NCI-H2171 treated with DMSO at 0.1 percent for 48 hours (cell line): Measurements from ENCODE around the gene THBS1.

Experiments used
- DNase-seq: peaks from one replicate; lab custom pipeline; 2025; lab: John Stamatoyannopoulos, UW

THBS1 gene

DNA sequence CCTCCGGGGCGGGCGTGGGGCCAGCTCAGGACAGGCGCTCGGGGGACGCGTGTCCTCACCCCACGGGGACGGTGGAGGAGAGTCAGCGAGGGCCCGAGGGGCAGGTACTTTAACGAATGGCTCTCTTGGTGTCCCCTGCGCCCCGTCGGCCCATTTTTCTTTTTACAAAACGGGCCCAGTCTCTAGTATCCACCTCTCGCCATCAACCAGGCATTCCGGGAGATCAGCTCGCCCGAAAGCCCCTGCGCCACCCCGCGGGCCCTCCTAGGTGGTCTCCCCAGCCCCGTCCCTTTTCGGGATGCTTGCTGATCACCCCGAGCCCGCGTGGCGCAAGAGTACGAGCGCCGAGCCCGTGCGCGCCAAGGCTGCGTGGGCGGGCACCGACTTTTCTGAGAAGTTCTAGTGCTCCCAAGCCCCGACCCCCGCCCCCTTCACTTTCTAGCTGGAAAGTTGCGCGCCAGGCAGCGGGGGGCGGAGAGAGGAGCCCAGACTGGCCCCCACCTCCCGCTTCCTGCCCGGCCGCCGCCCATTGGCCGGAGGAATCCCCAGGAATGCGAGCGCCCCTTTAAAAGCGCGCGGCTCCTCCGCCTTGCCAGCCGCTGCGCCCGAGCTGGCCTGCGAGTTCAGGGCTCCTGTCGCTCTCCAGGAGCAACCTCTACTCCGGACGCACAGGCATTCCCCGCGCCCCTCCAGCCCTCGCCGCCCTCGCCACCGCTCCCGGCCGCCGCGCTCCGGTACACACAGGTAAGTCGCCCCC is at the start of gene THBS1:
TSS of gene THBS1 (plus strand) at position 595 of the 757 bp plus-strand sequence. CDS start 779 bp downstream, outside the sequence.
- peak; percentile 43 for DNase-seq

DNA sequence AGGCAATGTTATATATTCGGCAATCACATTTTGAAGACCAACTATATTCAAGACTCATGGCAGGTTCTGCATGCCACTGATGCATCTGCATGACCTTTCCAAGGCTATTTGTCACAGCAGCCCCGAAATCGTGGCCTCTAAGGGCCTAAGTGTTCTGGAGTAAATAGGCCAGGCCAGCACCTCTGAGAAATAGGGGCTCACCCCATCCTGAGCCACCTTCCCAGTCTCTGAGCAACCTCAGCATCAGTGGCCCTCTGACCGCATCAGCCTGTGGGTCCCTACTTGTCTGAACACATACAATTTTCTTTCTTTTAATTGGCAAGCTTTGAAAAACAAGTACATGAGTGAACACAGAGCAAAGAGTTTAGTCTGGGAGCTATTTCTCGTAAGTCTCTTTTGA is 45.9 kb upstream of the THBS1 start:
- no peak for DNase-seq

DNA sequence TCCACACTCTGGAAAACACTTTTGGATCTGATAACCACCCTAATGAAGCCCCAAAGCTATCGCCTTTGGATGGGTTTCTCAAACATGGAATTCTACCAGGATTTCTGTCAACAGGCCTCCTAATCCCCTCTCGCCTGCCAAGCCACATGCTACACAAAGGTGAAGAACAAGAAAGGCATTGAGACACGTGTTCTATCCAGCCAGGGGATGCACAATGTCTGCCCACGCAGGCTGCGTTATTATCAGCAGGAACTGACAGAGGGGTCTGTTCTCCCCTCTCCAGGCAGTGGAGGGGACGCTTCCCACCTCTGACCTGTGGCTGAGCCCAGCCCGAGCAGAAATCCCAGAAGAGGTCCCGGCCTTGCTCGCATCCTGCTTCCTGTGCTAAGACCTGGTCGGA is 45.4 kb upstream of the THBS1 start:
- no peak for DNase-seq

DNA sequence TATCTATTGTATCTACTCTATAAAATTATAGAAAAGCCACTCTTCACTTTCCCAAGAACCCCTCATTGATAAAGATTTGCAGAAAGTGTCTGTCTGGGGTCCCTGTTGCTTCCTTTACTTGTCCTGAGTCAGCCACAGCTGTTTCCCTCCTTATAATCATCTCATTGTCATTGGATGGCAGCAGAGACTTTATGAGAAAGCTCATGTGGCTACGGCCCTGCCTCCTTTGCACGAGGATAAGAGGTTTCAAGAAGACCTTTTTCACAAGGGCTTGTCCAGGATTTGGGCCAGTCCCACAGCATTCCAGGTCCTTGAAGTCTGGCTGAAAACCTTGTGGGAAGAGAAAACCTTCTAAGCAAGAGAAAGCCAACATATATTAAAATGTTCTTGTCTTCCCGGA is 41.9 kb upstream of the THBS1 start:
- no peak for DNase-seq

DNA sequence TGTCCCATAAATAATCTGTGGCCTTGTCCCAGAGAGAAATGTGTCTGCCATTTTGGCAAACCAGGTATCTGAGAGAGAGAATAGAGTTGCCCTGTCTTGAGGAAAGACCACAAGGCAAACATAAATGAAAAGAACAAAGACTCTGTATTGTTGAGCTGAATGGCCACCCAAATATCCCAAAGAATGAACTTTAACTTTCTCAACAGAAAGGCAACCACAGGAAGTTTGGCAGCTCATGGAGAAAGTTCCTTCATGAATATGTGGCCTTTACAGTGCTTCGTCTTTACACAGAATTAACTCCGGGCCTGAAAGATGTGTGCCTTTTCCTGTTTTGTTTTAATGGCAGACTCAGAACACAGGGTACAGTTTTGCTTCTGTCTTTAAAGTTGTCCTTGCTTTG is 41.4 kb upstream of the THBS1 start:
- DNase-seq: no peak

DNA sequence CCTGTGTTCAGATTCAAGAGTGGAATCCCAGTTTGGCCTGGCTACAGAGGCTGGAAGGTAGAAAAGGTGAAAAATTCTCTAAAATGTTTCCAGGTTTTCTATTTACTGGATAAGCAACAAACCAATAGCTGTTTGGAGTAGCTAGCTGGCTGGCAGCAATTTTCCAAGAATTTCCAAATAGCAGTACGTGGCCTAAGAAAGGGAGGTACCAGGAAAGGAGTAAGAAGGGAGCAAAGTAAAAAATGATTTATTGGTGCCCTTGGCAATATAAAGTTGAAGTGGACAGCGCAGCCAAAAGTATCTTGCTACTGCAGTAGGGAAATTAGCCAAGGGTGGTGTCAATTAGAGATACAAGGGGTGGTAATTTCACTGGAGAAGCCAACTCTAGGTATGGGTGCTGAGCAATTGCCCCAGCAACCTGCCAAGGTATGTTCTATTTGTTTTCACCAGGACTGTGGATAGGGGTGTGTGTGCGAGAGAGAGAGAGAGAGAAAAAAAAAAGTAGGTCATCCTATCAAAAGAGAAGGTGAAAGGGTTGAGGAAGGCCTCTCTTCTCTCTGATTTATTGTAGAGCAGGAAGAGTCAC is 40.8 kb upstream of the THBS1 start:
- no peak for DNase-seq

DNA sequence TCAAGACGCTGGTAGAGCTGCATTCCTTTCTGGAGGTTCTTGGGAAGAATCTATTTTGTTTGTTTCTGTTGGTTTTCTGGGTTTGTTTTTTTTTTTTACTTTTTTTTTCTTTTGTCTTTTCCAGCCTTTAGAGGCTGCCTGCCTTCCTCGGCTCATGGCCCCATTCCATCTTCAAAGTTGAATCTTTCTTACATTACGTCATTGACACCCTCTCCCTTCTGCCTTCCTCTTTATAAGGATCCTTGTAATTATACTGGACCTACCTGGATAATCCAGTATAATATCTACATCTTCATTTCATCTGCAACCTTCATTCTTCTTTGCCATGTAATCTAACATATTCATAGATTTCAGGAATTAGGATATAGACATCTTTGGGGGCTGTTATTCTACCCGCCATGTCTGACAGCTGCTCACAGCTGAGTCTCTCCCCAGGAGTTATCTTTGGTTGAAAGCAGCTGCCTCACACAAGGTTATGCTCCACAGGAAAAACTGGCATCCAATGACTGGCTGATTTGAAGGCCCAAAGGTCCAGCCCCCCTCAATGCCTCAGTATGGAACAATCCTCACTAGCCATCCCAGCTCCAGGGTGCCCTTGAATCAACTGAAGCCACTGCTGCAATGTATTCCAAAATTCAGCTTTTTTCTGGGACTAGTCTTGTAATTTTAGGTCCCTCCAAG is 38.4 kb upstream of the THBS1 start:
- no peak for DNase-seq

DNA sequence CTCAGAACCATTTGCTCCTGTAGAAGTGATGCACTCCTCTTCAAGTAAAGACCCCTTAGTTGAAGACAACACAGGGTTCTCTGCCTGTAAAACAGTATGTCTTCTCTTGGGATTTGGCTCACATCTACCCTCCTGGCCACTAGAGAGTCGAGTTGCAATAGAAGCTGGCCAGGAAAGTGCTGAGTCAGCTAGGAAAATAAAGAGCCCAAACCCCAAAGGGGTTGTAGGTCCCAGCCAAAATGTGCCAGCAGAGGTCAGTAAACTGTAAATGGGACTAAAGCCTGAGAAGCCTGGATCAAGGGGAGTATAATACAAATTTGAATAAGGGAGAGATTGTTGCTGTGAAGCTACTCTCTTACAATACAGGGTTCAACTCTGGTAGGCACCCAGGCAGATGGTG is 37.2 kb upstream of the THBS1 start:
- no peak for DNase-seq

DNA sequence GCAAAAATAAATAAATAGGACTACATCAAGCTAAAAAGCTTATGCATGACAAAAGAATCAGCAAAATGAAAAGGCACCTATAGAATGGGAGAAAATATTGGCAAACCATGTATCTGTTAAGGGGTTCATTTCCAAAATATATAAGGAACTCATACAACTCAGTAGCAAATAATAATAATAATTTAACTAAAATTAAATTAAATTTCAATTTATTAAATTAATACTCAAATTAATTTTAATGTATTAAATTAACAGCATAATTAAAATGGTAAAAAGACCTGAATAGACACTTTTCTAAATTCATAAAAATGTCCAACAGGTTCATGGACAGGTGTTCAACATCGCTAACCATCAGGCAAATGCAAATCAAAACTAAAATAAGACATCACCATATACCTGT is 34.0 kb upstream of the THBS1 start:
- DNase-seq: no peak

DNA sequence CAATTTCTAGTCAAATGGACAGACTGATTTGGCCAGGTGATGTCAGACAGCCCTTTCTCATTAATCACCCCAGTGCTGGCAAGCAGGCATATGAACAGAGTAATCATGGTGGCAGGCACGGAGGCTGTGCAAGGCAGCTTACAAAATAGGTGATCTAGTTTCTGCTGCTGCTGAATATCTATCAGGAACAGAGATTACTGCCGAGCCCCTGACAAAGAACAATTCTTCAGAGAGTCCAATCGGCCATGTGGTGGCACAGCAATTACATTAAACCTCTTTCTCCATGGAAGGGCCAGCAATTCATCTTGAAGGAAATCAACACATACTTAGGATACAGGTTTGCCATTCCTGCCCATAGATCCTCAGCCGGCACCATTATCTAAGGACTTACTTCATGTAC is 32.3 kb upstream of the THBS1 start:
- no peak for DNase-seq

DNA sequence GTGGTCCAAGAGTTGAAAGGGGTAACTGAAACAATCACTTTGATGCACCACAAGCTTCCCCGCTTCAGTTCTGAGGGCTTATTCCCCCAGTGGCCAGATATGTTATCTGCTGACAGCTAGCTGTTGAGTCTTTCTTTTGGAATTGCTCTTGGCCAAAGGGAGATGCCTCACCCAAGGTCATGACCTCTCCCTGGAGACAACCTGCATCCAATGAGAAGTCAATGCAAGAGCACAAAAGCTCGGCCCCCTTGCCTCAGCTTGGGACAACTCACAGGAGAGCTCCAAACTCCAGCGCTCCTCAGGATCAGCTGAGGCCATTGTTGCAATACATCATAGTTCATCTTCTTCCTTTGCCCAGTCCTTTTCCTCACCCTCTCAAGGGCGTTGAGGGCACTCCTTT is 31.0 kb upstream of the THBS1 start:
- no peak for DNase-seq

DNA sequence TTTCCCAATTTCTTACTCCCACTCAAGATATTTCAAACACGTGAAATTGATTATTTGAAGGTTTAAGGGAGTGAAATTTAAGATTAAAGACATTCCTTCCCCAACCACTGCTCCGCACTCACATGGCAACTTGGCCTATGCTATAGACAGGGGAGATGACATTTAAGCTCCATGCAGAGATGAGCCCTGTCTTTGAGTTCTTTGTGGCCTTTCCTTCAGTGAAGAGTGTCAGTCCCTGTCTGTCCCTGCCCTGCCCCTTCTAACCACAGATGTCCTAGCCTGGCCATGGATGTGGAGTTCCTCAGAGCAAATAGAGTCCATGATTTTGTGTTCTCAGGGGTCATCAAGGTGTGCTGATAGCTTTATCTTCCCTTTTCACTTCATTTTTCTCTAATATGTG is 29.4 kb upstream of the THBS1 start:
- no peak for DNase-seq

DNA sequence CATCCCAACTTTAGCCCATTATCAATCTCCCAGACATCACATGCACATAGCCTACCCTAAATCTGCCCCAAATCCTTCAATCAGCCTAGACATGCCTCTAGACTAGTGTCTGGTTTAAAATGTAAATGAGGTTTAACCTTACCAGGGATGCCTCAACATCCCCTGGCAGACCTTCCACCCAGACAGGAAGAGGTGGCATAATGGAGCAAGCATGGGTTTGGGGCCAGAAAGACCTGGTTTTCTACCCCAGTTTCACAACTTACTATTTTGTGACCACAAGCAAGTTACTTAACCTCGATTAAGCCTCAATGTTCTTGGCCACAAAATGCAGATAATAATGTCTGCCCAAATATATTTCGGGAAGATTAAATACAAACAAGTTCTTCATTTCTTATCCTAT is 28.3 kb upstream of the THBS1 start:
- no peak for DNase-seq

DNA sequence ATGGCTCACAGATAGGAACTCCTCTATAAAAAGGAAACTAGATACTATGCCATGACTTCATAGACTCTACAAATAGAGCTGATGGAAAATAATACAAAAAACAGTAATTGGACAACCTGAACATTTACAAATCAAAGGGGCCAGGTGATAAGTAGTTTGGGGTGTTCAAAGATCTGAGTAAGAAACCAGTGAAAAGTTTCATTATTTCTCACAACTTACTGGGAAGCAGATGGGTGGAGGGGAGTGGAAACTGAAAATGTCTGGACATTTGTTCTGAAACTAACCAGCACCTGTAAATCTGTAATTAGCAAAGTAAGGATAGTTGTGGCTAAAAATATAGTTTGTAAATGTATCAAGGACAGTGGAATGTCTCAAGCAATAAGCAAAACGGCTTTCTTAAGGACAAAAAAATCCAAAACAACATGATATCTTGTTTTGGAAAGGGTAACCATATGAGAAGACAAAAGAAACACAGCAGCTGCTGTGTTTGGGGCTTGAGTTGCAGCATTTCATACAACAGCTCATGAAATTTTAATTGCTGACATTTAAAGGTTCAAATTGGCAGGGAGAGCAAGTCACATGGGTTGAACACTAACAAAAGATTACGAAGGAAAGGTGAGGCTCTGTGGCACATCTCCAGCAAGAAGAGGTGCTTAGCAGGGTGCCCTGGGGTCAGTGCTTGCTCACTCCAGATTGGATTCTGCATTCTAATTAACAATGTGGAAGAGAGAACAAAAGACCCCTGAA is 26.8 kb upstream of the THBS1 start:
- peak; percentile 83 for DNase-seq

DNA sequence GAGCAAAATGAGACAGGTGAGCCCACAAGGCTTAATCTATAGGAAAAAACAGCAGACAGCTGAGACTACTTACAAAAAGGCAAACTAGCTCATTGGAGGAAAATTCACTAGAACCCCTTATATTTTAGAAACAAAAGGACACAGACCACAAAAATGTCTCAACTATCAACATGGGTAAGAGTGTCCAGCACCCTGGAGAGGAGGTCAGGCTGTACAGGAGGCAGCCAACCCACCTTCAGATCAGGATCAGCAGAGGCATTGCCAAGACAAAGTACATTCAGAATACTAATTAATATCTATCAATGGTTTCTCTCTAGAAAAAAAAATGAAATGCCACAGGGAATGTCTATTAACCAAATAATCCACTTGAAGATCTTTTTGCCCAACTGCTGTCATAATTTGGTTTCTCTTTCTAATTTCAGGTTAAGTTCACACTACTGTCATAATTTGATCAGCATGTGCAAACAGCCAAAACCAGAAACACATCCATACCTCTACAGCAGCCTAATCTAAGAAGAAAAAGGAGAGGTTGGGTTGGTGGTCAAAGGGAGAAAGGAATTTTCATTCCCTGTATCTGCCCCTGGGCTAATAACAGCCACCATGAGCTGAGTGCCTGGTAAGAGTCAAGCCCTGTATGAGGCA is 26.0 kb upstream of the THBS1 start:
- DNase-seq: no peak

DNA sequence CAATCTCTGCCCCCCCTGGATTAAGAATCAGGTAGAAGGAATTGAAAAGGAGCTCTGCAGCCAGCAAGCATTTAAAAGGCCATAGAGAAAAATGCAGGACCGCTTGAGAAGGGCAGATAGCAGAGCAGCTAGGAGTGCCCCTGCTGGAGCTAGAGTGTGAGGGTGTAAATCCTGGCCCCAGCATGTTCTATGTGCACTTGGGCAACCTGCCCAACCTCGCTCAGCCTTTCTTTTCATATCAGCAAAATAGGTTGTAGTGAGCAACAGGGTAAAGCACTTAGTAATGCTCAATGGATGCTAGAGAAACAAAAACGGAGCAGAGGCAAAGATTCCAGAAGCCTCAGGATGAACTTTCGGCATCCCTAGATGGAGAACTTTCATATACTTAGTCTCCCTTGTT is 25.0 kb upstream of the THBS1 start:
- peak; percentile 75 for DNase-seq

DNA sequence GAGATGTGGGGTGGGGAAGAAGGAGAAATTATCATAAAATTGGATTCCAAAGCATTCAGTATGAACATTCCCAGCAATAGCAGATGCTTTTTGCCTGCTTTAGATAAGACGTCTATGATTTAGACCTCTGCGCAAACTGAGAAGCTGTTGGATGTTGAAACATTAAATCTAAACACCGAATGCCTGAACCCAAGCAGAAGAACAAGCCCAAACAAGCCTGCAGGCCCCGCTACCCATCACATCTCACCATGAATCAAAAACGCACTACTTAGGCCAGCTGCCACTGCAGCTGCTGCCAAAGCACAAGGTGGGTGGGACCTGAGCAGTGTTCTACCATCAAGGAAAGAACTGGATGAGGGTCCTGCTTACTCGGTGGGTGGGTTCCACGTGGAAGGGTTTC is 24.4 kb upstream of the THBS1 start:
- DNase-seq: peak; percentile 98

DNA sequence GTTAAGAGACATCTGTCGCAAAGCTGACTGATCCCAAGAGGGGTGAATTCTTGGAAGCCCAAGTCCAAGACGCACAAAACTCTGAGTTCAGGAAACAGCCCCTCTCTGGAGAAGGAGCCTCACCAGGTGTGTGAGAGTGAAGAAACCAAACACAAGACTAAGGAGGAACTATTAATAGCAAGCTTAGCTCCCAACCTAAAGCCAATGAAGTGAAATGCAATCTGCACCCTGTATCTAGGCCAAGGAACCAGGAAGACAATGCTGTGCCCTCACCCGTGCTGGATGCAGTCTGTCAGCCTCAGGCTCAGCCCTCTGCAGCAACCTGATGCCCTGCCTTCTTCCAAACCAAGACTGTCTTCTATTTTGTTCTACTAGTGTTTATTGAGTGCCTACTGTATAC is 22.5 kb upstream of the THBS1 start:
- peak; percentile 94 for DNase-seq

DNA sequence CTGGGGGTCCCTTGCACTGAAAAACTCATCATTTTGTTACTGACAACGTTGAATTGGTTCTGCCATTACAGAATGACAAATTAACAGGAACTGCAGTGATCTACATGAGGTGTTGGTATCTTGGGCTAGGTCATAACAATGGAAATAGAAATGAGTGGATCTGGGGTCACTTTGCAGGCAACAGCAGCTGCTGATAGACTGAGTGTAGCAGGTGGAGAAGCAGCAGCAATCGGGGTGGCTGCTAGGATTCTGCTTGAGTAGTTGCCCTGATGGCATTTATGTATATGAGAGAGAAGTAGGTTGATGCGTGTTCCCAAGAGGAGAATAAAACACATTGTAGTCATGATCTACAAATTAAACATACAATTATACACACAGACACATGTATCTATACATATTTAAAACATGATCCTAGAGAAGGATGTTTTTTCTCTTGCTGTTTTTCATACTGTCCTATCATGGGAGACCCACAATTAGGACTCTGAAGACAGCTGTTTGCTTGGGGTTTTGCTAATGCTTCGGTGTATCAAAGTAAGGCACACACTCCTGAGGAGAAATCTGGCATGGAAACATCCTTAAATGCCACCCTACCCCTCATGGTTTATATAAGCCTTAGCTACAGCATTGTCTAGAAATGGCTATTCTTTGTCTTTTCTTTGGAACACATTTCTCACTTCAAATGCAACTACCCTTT is 15.8 kb upstream of the THBS1 start:
- DNase-seq: peak; percentile 19

DNA sequence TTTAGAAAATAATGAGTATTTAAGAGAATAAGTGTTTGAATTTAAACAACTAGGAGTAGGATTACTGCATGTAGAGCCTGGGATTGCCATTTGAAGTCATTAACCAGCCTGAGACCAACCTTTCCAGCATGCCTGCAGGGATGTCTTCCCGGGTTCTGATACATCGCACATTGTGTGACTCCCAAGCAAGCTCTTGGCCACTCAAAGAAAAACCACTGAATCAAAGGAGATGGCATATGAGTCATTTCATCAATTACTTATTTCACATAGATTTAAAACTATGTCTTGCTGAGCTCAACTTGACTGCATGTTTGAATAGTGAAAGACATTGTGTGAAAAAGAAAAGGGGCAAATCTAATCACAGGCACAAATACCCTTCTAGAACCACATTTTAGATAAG is 15.0 kb upstream of the THBS1 start:
- DNase-seq: no peak

DNA sequence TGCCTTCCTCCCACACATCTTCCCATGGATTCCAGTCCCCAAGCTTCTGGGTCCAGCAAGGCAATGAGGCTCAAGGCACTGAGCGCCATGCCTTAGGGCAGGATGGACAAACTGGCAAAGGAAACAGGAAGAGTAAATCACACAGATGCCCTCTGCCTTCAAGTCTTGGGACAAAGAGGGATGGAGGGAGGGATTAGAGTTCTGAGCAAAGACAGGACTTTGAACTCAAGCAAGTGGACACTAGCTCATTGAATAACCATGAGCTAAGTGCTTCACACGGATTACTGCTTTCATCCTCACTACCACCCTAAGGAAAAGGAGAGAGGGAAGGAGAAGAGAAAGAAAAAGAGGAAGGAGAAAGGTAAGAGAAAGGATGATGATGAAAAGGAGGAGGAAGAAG is 7.6 kb upstream of the THBS1 start:
- no peak for DNase-seq

DNA sequence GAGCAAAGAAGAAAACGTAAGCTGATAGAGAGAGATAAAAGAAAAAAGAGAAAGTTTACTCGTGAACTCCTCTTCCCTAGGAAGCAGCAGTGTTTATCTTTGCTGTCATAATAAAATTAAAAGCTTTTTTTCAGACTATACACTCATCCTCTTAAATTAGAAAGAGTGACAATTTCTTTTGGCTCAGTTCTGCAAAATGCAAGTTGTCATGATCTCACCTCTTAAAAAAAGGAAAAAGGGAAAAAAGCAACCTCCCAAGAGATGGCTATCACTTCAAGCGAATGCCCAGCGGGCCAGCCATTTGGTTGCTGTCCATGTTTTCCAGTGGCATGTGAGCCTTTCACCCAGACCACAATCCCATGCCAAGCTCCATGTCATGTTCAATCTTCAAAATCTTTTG is 7.0 kb upstream of the THBS1 start:
- DNase-seq: no peak
